Measurements from ENCODE around the gene ATXN1.
"Not testable (repeated sequence)": the region's sequence is repeated elsewhere in the genome, so short reads cannot be mapped to it uniquely, and the experiment has no call there.

The ATXN1 gene

GRCh38 chr6:16625291-16626265 lies 135.7 kb downstream of the ATXN1 start:
- no peaks in the 10 kb centered on the region for H3K27me3 ChIP-seq (ENCODE audit: control insufficient read depth, insufficient read depth, low read length)
- no peaks in the 10 kb centered on the region for H3K9me3 ChIP-seq (ENCODE audit: control insufficient read depth, low read length)
- no peaks in the 10 kb centered on the region for H3K4me1 ChIP-seq (ENCODE audit: control insufficient read depth, insufficient read depth, low read length)
- H3K4me3 ChIP-seq (ENCODE audit: low read length) = no peak overlapping the region
- no peaks in the 10 kb centered on the region for H3K36me3 ChIP-seq (ENCODE audit: control insufficient read depth, insufficient read depth, low read length)
- H3K9ac ChIP-seq (ENCODE audit: low read length) = no peak overlapping the region

GRCh38 chr6:16624636-16625290 lies 136.5 kb downstream of the ATXN1 start:
- H3K9ac ChIP-seq (ENCODE audit: low read length) = no peak overlapping the region
- H3K4me1 ChIP-seq (ENCODE audit: control insufficient read depth, insufficient read depth, low read length) = no peaks in the 10 kb centered on the region
- no peaks in the 10 kb centered on the region for H3K36me3 ChIP-seq (ENCODE audit: control insufficient read depth, insufficient read depth, low read length)
- H3K27me3 ChIP-seq (ENCODE audit: control insufficient read depth, insufficient read depth, low read length) = no peaks in the 10 kb centered on the region
- no peaks in the 10 kb centered on the region for H3K9me3 ChIP-seq (ENCODE audit: control insufficient read depth, low read length)
- H3K4me3 ChIP-seq (ENCODE audit: low read length) = no peak overlapping the region

GRCh38 chr6:16623731-16624130 lies 137.5 kb downstream of the ATXN1 start:
- Histone ChIP-seq H3K4me3 (ENCODE audit: low read length) (no peak overlapping the region), H3K27me3 (ENCODE audit: control insufficient read depth, insufficient read depth, low read length) (no peaks in the 10 kb centered on the region), H3K9me3 (ENCODE audit: control insufficient read depth, low read length) (no peaks in the 10 kb centered on the region), H3K9ac (ENCODE audit: low read length) (no peak overlapping the region), H3K4me1 (ENCODE audit: control insufficient read depth, insufficient read depth, low read length) (no peaks in the 10 kb centered on the region), H3K36me3 (ENCODE audit: control insufficient read depth, insufficient read depth, low read length) (no peaks in the 10 kb centered on the region)

- H3K4me1 ChIP-seq (ENCODE audit: control insufficient read depth, insufficient read depth, low read length) = no peaks in the 10 kb centered on the region
- H3K27me3 ChIP-seq (ENCODE audit: control insufficient read depth, insufficient read depth, low read length) = no peaks in the 10 kb centered on the region
- no peak overlapping the region for H3K4me3 ChIP-seq (ENCODE audit: low read length)
- H3K9ac ChIP-seq (ENCODE audit: low read length) = no peak overlapping the region
- H3K9me3 ChIP-seq (ENCODE audit: control insufficient read depth, low read length) = no peaks in the 10 kb centered on the region
- H3K36me3 ChIP-seq (ENCODE audit: control insufficient read depth, insufficient read depth, low read length) = no peaks in the 10 kb centered on the region
These were observed 138.1 kb downstream of the ATXN1 start for GRCh38 chr6:16623029-16623653.

GRCh38 chr6:16622193-16622592 lies 139.1 kb downstream of the ATXN1 start:
- Histone ChIP-seq H3K27me3 (ENCODE audit: control insufficient read depth, insufficient read depth, low read length) (no peaks in the 10 kb centered on the region), H3K9me3 (ENCODE audit: control insufficient read depth, low read length) (no peaks in the 10 kb centered on the region), H3K36me3 (ENCODE audit: control insufficient read depth, insufficient read depth, low read length) (no peaks in the 10 kb centered on the region), H3K4me1 (ENCODE audit: control insufficient read depth, insufficient read depth, low read length) (no peaks in the 10 kb centered on the region), H3K9ac (ENCODE audit: low read length) (no peak overlapping the region), H3K4me3 (ENCODE audit: low read length) (no peak overlapping the region)

- H3K9me3 ChIP-seq (ENCODE audit: control insufficient read depth, low read length) = no peaks in the 10 kb centered on the region
- H3K4me1 ChIP-seq (ENCODE audit: control insufficient read depth, insufficient read depth, low read length) = no peaks in the 10 kb centered on the region
- no peak overlapping the region for H3K4me3 ChIP-seq (ENCODE audit: low read length)
- no peaks in the 10 kb centered on the region for H3K36me3 ChIP-seq (ENCODE audit: control insufficient read depth, insufficient read depth, low read length)
- H3K27me3 ChIP-seq (ENCODE audit: control insufficient read depth, insufficient read depth, low read length) = no peaks in the 10 kb centered on the region
- H3K9ac ChIP-seq (ENCODE audit: low read length) = no peak overlapping the region
These were observed 140.3 kb downstream of the ATXN1 start for GRCh38 chr6:16621002-16621401.

- Histone ChIP-seq H3K27me3 (ENCODE audit: control insufficient read depth, insufficient read depth, low read length) (no peaks in the 10 kb centered on the region), H3K9me3 (ENCODE audit: control insufficient read depth, low read length) (no peaks in the 10 kb centered on the region), H3K4me1 (ENCODE audit: control insufficient read depth, insufficient read depth, low read length) (no peaks in the 10 kb centered on the region), H3K9ac (ENCODE audit: low read length) (no peak overlapping the region), H3K4me3 (ENCODE audit: low read length) (no peak overlapping the region), H3K36me3 (ENCODE audit: control insufficient read depth, insufficient read depth, low read length) (no peaks in the 10 kb centered on the region)
These were observed 141.5 kb downstream of the ATXN1 start for GRCh38 chr6:16619777-16620176.

- no peaks in the 10 kb centered on the region for H3K9me3 ChIP-seq (ENCODE audit: control insufficient read depth, low read length)
- H3K27me3 ChIP-seq (ENCODE audit: control insufficient read depth, insufficient read depth, low read length) = no peaks in the 10 kb centered on the region
- H3K9ac ChIP-seq (ENCODE audit: low read length) = no peak overlapping the region
- no peak overlapping the region for H3K4me3 ChIP-seq (ENCODE audit: low read length)
- no peaks in the 10 kb centered on the region for H3K36me3 ChIP-seq (ENCODE audit: control insufficient read depth, insufficient read depth, low read length)
- no peaks in the 10 kb centered on the region for H3K4me1 ChIP-seq (ENCODE audit: control insufficient read depth, insufficient read depth, low read length)
These were observed 142.3 kb downstream of the ATXN1 start for GRCh38 chr6:16618962-16619361.

GRCh38 chr6:16615215-16615614 lies 146.0 kb downstream of the ATXN1 start:
- H3K4me3 ChIP-seq (ENCODE audit: low read length); H3K9me3 ChIP-seq (ENCODE audit: control insufficient read depth, low read length); H3K4me1 ChIP-seq (ENCODE audit: control insufficient read depth, insufficient read depth, low read length); H3K36me3 ChIP-seq (ENCODE audit: control insufficient read depth, insufficient read depth, low read length); H3K9ac ChIP-seq (ENCODE audit: low read length); H3K27me3 ChIP-seq (ENCODE audit: control insufficient read depth, insufficient read depth, low read length): not testable (repeated sequence)

GRCh38 chr6:16614143-16614542 lies 147.1 kb downstream of the ATXN1 start:
- H3K27me3 ChIP-seq (ENCODE audit: control insufficient read depth, insufficient read depth, low read length); H3K4me3 ChIP-seq (ENCODE audit: low read length); H3K9ac ChIP-seq (ENCODE audit: low read length); H3K36me3 ChIP-seq (ENCODE audit: control insufficient read depth, insufficient read depth, low read length); H3K4me1 ChIP-seq (ENCODE audit: control insufficient read depth, insufficient read depth, low read length); H3K9me3 ChIP-seq (ENCODE audit: control insufficient read depth, low read length): not testable (repeated sequence)

- not testable (repeated sequence) for H3K4me3 ChIP-seq (ENCODE audit: low read length); H3K4me1 ChIP-seq (ENCODE audit: control insufficient read depth, insufficient read depth, low read length); H3K9me3 ChIP-seq (ENCODE audit: control insufficient read depth, low read length); H3K27me3 ChIP-seq (ENCODE audit: control insufficient read depth, insufficient read depth, low read length); H3K9ac ChIP-seq (ENCODE audit: low read length); H3K36me3 ChIP-seq (ENCODE audit: control insufficient read depth, insufficient read depth, low read length)
These were observed 147.8 kb downstream of the ATXN1 start for GRCh38 chr6:16613504-16613903.

- Histone ChIP-seq H3K4me1 (ENCODE audit: control insufficient read depth, insufficient read depth, low read length) (no peaks in the 10 kb centered on the region), H3K36me3 (ENCODE audit: control insufficient read depth, insufficient read depth, low read length) (no peaks in the 10 kb centered on the region), H3K9me3 (ENCODE audit: control insufficient read depth, low read length) (no peaks in the 10 kb centered on the region), H3K27me3 (ENCODE audit: control insufficient read depth, insufficient read depth, low read length) (no peaks in the 10 kb centered on the region), H3K9ac (ENCODE audit: low read length) (no peak overlapping the region), H3K4me3 (ENCODE audit: low read length) (no peak overlapping the region)
These were observed 152.8 kb downstream of the ATXN1 start for GRCh38 chr6:16608444-16608843.
